ENCODE results near the gene CCDC88B. TPM values are rescaled to one million over a fixed set of nuclear protein-coding genes. Genes with fewer than 3 reads are reported as not detected.

CCDC88B gene
- total and polyA plus RNA-seq, 2 experiments from 2014 or later, result 6.8 to 12.1 TPM

DNA sequence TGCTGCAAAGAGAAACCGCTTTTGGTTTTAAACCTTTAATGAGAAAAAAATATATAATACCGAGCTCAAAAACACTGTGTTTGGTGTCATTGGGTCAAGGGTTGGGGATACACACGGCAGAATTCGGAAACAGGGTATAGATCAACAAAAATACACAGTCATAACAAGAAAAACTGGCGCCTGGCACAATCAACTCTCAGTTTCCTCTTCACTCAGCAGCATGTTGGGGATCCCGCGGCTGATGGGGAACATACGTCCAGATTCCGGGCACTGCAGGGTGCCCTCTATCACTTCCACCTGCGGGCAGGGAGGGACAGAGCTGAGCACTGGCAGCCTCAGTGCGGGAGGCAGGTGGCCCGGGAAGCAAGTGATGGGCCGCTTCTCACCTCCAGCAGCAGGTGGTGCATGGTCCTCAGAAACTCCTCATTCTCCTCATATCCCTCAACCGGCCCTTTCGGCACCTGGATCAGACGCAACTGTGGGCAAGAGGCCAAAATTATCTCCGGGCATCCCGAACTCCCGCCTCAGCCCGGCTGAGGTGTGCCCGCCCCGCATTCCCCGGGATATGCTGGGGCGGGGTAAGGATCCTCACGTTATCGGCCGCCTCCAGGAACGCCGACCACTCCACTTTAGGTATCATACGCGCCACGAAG lies 23.2 kb upstream of the CCDC88B start (continued):
- no peak for TF ChIP-seq ZNF331 (CRISPR knock-in tag; IDR thresholded peaks at IDR 0.05; ENCODE audit: low read depth)

DNA sequence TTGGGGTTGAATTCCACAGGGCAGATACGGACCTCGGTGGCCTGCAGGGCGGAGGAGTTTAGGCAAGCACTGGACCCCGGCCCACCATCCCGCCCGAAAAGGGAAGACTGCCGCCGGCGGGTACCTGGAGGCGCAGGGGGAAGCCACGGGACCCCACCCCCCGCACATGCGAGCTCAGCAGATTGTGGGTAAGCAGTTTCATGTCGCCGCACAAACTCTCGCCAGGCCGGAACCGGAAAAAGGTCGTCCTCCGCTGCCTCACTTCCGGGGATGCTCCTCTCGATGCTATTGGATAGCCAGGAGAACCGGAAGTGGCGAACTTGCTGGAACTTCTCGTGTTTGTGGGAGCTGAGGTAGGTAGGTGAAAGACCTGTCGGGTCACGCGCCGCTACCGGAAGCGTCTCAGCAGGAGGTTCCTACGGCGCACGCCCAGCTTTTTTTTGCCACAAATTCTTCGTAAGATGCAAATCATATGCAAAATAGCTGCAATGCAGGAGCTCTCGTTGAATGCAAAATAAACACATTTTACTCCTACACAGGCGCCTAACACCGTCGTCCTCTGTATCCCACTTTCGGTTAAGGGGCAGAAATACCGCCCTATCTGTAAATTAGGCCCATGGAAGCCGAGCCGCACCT lies 22.6 kb upstream of the CCDC88B start, which contains the start of gene TRMT112:
TSS of gene TRMT112 (minus strand) at position 235 of the 636 bp plus-strand sequence. CDS start at position 202, 33 bp downstream.
- Mint-ChIP-seq H3K9me3 (no peaks in the 10 kb centered on the region; the same call in 1 of the 3 replicates), H3K27ac (peak within 1 kb of the TSS; percentile 100), H3K4me3 (peak within 1 kb of the TSS; percentile 98), H3K27me3 (ENCODE audit: insufficient read depth, low read depth, poor library complexity) (peaks cover 31% of the 10 kb centered on the region), H3K4me1 (peaks cover 19% of the 10 kb centered on the region), H3K36me3 (ENCODE audit: low read depth) (peaks cover 55% of the 10 kb centered on the region)
- Histone ChIP-seq H3K4me1 (ENCODE audit: insufficient read depth) (peaks cover 12% of the 10 kb centered on the region), H3F3A (replicated peaks; ENCODE audit: low read depth) (peaks cover 17% of the 10 kb centered on the region; the same call in 1 of the 2 replicates), H3K36me3 (ENCODE audit: insufficient read depth) (peaks cover 3% of the 10 kb centered on the region; the same call in 1 of the 2 replicates), H3K9me2 (ENCODE audit: insufficient read depth) (no peaks in the 10 kb centered on the region), H3K27ac (ENCODE audit: low read depth) (peak within 1 kb of the TSS; percentile 93), H4K20me1 (replicated peaks; ENCODE audit: insufficient read depth) (no peaks in the 10 kb centered on the region; the same call in 1 of the 2 replicates), H3K27me3 (ENCODE audit: insufficient read depth) (no peaks in the 10 kb centered on the region), H3K79me2 (replicated peaks; ENCODE audit: insufficient read depth) (peaks cover 18% of the 10 kb centered on the region), H3K4me2 (peak within 1 kb of the TSS; percentile 74), H2AFZ (peak within 1 kb of the TSS; percentile 87), H3K4me3 (peak within 1 kb of the TSS; percentile 82)
- TF ChIP-seq STAT1 (IDR thresholded peaks at IDR 0.05; ENCODE audit: unreplicated experiment) (no peak), POLR2AphosphoS5 (IDR thresholded peaks at IDR 0.05; ENCODE audit: low read depth) (peak; percentile 85), NANOG (IDR thresholded peaks at IDR 0.05; ENCODE audit: borderline replicate concordance) (no peak), CREB1 (CRISPR knock-in tag; IDR thresholded peaks at IDR 0.05; ENCODE audit: low read depth) (peak; percentile 78; the same call in 1 of the 2 replicates)
- TF ChIP-seq, protein P1, sequence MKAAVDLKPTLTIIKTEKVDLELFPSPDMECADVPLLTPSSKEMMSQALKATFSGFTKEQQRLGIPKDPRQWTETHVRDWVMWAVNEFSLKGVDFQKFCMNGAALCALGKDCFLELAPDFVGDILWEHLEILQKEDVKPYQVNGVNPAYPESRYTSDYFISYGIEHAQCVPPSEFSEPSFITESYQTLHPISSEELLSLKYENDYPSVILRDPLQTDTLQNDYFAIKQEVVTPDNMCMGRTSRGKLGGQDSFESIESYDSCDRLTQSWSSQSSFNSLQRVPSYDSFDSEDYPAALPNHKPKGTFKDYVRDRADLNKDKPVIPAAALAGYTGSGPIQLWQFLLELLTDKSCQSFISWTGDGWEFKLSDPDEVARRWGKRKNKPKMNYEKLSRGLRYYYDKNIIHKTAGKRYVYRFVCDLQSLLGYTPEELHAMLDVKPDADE (IDR thresholded peaks at IDR 0.05), result peak; percentile 84
- peak; percentile 98 for DNase-seq (ENCODE audit: low spot score)
- peak; percentile 82 for ATAC-seq

DNA sequence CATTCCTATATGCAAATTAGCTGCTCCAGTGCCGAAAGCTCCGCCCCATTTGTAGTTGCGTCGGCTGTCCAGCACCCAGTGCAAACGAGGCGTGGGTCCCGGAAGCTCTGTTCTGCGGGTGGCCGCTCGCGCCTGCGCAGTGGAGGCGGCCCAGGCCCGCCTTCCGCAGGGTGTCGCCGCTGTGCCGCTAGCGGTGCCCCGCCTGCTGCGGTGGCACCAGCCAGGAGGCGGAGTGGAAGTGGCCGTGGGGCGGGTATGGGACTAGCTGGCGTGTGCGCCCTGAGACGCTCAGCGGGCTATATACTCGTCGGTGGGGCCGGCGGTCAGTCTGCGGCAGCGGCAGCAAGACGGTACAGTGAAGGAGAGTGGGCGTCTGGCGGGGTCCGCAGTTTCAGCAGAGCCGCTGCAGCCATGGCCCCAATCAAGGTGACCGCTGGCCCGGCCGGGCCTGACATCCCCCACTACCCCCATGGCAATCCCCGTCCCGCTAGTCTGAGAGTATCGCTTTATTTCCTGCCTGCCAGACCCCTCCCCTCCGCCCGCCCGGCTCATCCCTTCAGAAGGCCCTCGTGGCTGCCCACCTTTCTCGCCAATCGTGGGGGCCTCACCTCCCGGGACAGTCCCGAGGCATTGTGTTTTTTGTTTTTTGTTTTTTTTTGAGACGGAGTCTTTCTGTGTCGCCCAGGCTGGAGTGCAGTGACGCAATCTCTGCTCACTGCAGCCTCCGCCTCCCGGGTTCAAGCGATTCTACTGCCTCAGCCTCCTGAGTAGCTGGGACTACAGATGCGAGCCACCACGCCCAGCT lies 21.8 kb upstream of the CCDC88B start, which contains the start of gene PRDX5:
TSS of gene PRDX5 (plus strand) at position 161 of the 805 bp plus-strand sequence. CDS start at position 256, 95 bp downstream.
- Mint-ChIP-seq H3K27ac (peak within 1 kb of the TSS; percentile 100), H3K4me1 (peaks cover 19% of the 10 kb centered on the region), H3K9me3 (no peaks in the 10 kb centered on the region; the same call in 1 of the 3 replicates), H3K36me3 (ENCODE audit: low read depth) (peaks cover 50% of the 10 kb centered on the region), H3K27me3 (ENCODE audit: insufficient read depth, low read depth, poor library complexity) (peaks cover 24% of the 10 kb centered on the region), H3K4me3 (peak within 1 kb of the TSS; percentile 98)
- peaks cover 12% of the 10 kb centered on the region for H3K4me1 ChIP-seq (ENCODE audit: insufficient read depth)
- peak within 1 kb of the TSS; percentile 87 for H2AFZ ChIP-seq
- ATAC-seq, result peak; percentile 71
- peak within 1 kb of the TSS; percentile 82 for H3K4me3 ChIP-seq
- H3K4me2 ChIP-seq, result peak within 1 kb of the TSS; percentile 74
- no peaks in the 10 kb centered on the region for H3K27me3 ChIP-seq (ENCODE audit: insufficient read depth)
- peaks cover 16% of the 10 kb centered on the region for H3K79me2 ChIP-seq (replicated peaks; ENCODE audit: insufficient read depth)
- peaks cover 3% of the 10 kb centered on the region; the same call in 1 of the 2 replicates for H3K36me3 ChIP-seq (ENCODE audit: insufficient read depth)
- DNase-seq (ENCODE audit: low spot score), result peak; percentile 97
- peak; percentile 79 for TF ChIP-seq POLR2AphosphoS5 (IDR thresholded peaks at IDR 0.05; ENCODE audit: low read depth)
- TF ChIP-seq, protein P1 (IDR thresholded peaks at IDR 0.05), result 0 out of 2 replicates have a peak, but pooled peaks have one; percentile 6
- no peak for TF ChIP-seq EZH2 (IDR thresholded peaks at IDR 0.05; ENCODE audit: low read depth, unreplicated experiment)
- TF ChIP-seq, protein P2, sequence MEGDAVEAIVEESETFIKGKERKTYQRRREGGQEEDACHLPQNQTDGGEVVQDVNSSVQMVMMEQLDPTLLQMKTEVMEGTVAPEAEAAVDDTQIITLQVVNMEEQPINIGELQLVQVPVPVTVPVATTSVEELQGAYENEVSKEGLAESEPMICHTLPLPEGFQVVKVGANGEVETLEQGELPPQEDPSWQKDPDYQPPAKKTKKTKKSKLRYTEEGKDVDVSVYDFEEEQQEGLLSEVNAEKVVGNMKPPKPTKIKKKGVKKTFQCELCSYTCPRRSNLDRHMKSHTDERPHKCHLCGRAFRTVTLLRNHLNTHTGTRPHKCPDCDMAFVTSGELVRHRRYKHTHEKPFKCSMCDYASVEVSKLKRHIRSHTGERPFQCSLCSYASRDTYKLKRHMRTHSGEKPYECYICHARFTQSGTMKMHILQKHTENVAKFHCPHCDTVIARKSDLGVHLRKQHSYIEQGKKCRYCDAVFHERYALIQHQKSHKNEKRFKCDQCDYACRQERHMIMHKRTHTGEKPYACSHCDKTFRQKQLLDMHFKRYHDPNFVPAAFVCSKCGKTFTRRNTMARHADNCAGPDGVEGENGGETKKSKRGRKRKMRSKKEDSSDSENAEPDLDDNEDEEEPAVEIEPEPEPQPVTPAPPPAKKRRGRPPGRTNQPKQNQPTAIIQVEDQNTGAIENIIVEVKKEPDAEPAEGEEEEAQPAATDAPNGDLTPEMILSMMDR (conservative IDR thresholded peaks at IDR 0.05; ENCODE audit: low read depth in 2 of 2), result peak; percentile 18 to 74; a peak in 3 of 4 replicates
- no peaks in the 10 kb centered on the region for H3K9me2 ChIP-seq (ENCODE audit: insufficient read depth)
- H3F3A ChIP-seq (replicated peaks; ENCODE audit: low read depth), result peaks cover 17% of the 10 kb centered on the region; the same call in 1 of the 2 replicates
- peak within 1 kb of the TSS; percentile 93 for H3K27ac ChIP-seq (ENCODE audit: low read depth)
- no peaks in the 10 kb centered on the region; the same call in 1 of the 2 replicates for H4K20me1 ChIP-seq (replicated peaks; ENCODE audit: insufficient read depth)
